ENCODE data around the gene MXD1. TPM values are rescaled to one million over a fixed set of nuclear protein-coding genes. Genes with fewer than 3 reads are reported as not detected.

The MXD1 gene
- total RNA-seq, 2 donors from 2014 or later = 3.6 to 4.6 TPM

GRCh38 chr2:69933254-69933828, 18.4 kb downstream of the MXD1 start:
- H3K36me3 ChIP-seq (replicated peaks in 1 of 2; ENCODE audit: insufficient read depth in 1 of 2, low read depth in 2 of 2) = peaks cover 0 to 16% of the 10 kb centered on the region in 2 donors
- no peak overlapping the region for H3K4me3 ChIP-seq
- intact Hi-C loops (cut with DNase I) = loop anchor here (10.0 kb wide), 1 partner anchor 111 kb away; no protein-coding TSS in a partner anchor
- H3K27ac ChIP-seq = peak overlapping the region in 1 of 4 donors; percentile 5
- H3K4me1 ChIP-seq = peaks cover 5% of the 10 kb centered on the region
- H3K9me3 ChIP-seq = no peaks in the 10 kb centered on the region
- ATAC-seq (no peak), DNase-seq (no peak)
- H3K27me3 ChIP-seq = no peaks in the 10 kb centered on the region
- no peak for TF ChIP-seq CTCF (IDR thresholded peaks at IDR 0.05)
- no peak for TF ChIP-seq POLR2A (IDR thresholded peaks at IDR 0.05)

GRCh38 chr2:69933839-69934613, 19.1 kb downstream of the MXD1 start:
- peak overlapping the region in 1 of 4 donors; percentile 10 for H3K27ac ChIP-seq
- H3K4me1 ChIP-seq = peaks cover 5% of the 10 kb centered on the region
- 56 to 63% methylated on average over 4 of the region's 4 CpGs for WGBS, 2 donors
- no peaks in the 10 kb centered on the region for H3K9me3 ChIP-seq
- peak in 1 of 4 donors; percentile 47 for DNase-seq
- H3K4me3 ChIP-seq = no peak overlapping the region
- TF ChIP-seq CTCF (IDR thresholded peaks at IDR 0.05) (no peak), POLR2A (IDR thresholded peaks at IDR 0.05) (no peak)
- no peak for ATAC-seq
- intact Hi-C loops (cut with DNase I) = loop anchor here (10.0 kb wide), 1 partner anchor 111 kb away; no protein-coding TSS in a partner anchor
- H3K36me3 ChIP-seq (replicated peaks in 1 of 2; ENCODE audit: insufficient read depth in 1 of 2, low read depth in 2 of 2) = peaks cover 0 to 17% of the 10 kb centered on the region in 2 donors
- H3K27me3 ChIP-seq = no peaks in the 10 kb centered on the region

- ATAC-seq (no peak), DNase-seq (no peak)
- no peaks in the 10 kb centered on the region for H3K9me3 ChIP-seq
- intact Hi-C loops (cut with DNase I) = loop anchor here (10.0 kb wide), 1 partner anchor 110 kb away; no protein-coding TSS in a partner anchor
- no peak for TF ChIP-seq CTCF (IDR thresholded peaks at IDR 0.05)
- TF ChIP-seq POLR2A (IDR thresholded peaks at IDR 0.05) = no peak
- no peak overlapping the region for H3K4me3 ChIP-seq
- peaks cover 0 to 20% of the 10 kb centered on the region in 2 donors for H3K36me3 ChIP-seq (replicated peaks in 1 of 2; ENCODE audit: insufficient read depth in 1 of 2, low read depth in 2 of 2)
- WGBS, 2 donors = 39 to 54% methylated on average over 1 of the region's 1 CpG
- peaks cover 5% of the 10 kb centered on the region for H3K4me1 ChIP-seq
- peak overlapping the region in 1 of 4 donors; percentile 10 for H3K27ac ChIP-seq
- no peaks in the 10 kb centered on the region for H3K27me3 ChIP-seq
Measured at GRCh38 chr2:69934614-69934908, 19.7 kb downstream of the MXD1 start.

- WGBS, 2 donors = 96 to 97% methylated on average over 5 of the region's 5 CpGs
- Histone ChIP-seq H3K27me3 (no peaks in the 10 kb centered on the region), H3K4me3 (no peak overlapping the region), H3K9me3 (no peaks in the 10 kb centered on the region), H3K27ac (no peak overlapping the region), H3K36me3 (replicated peaks in 1 of 2; ENCODE audit: insufficient read depth in 1 of 2, low read depth in 2 of 2) (peaks cover 0 to 22% of the 10 kb centered on the region in 2 donors), H3K4me1 (peaks cover 5% of the 10 kb centered on the region)
- intact Hi-C loops (cut with DNase I) = loop anchor here (10.0 kb wide), 1 partner anchor 110 kb away; no protein-coding TSS in a partner anchor
- TF ChIP-seq POLR2A (IDR thresholded peaks at IDR 0.05) (no peak), CTCF (IDR thresholded peaks at IDR 0.05) (no peak)
- ATAC-seq (no peak), DNase-seq (no peak)
Measured at GRCh38 chr2:69935011-69935410, 20.1 kb downstream of the MXD1 start.
